HG03025 (cell line): ENCODE data around the gene ITGB2.

ENCODE experiments used
- ATAC-seq: cut with Tn5 transposase; IDR thresholded peaks from one replicate; pipeline ENCODE4 v1.9.1; 2021; ENCODE audit warnings: mild to moderate bottlenecking, moderate library complexity; ENCODE audit not compliant: unreplicated experiment, low FRiP score

ITGB2 gene

GRCh38 chr21:44871576-44872269, 49.0 kb downstream of the ITGB2 start:
- no peak for ATAC-seq

GRCh38 chr21:44870748-44871495, 49.8 kb downstream of the ITGB2 start:
- no peak for ATAC-seq

- ATAC-seq, result no peak
Observed at GRCh38 chr21:44869781-44870747, 50.6 kb downstream of the ITGB2 start.

GRCh38 chr21:44868707-44869106, 52.0 kb downstream of the ITGB2 start:
- no peak for ATAC-seq

- no peak for ATAC-seq
Observed at GRCh38 chr21:44867999-44868700, 52.5 kb downstream of the ITGB2 start.

- ATAC-seq, result no peak
Observed at GRCh38 chr21:44867464-44867863, 53.2 kb downstream of the ITGB2 start.

GRCh38 chr21:44866780-44867179, 53.9 kb downstream of the ITGB2 start:
- no peak for ATAC-seq

- ATAC-seq, result no peak
Observed at GRCh38 chr21:44865561-44866280, 55.0 kb downstream of the ITGB2 start.

GRCh38 chr21:44862869-44863685, 57.6 kb downstream of the ITGB2 start:
- ATAC-seq, result no peak

- no peak for ATAC-seq
Observed at GRCh38 chr21:44858791-44859190, 61.9 kb downstream of the ITGB2 start.

- ATAC-seq, result no peak
Observed at GRCh38 chr21:44858291-44858690, 62.4 kb downstream of the ITGB2 start.

GRCh38 chr21:44857127-44857892, 63.4 kb downstream of the ITGB2 start:
- no peak for ATAC-seq

GRCh38 chr21:44856131-44856530, 64.6 kb downstream of the ITGB2 start:
- no peak for ATAC-seq

GRCh38 chr21:44855572-44855971, 65.1 kb downstream of the ITGB2 start:
- ATAC-seq, result no peak

- no peak for ATAC-seq
Observed at GRCh38 chr21:44854664-44855446, 65.8 kb downstream of the ITGB2 start.

- no peak for ATAC-seq
Observed at GRCh38 chr21:44854391-44854663, 66.4 kb downstream of the ITGB2 start.

GRCh38 chr21:44853601-44854390, 66.9 kb downstream of the ITGB2 start:
- ATAC-seq, result no peak
